Peyer's patch (tissue), 4 donors: Measurements from ENCODE around the gene GIGYF2. TPM values are rescaled to one million over a fixed set of nuclear protein-coding genes. Genes with fewer than 3 reads are reported as not detected.

Experiments
- DNase-seq, 3 donors: peaks; one replicate each; pipeline ENCODE4 v3.0.0-alpha.2; 2017 to 2019
- H3K27ac ChIP-seq, 4 donors: fragments of 200-600 bp; sonication (generic); one replicate each; pipeline ENCODE4 v1.5.1; 2016 to 2019
- H3K27me3 ChIP-seq, 2 donors: fragments of 200-600 bp; sonication (generic); one replicate each; pipeline ENCODE4 v1.5.1; 2019
- H3K36me3 ChIP-seq, 3 donors: fragments of 200-600 bp; sonication (generic); one replicate each; pipeline ENCODE4 v1.5.1; 2016 to 2019
- H3K4me1 ChIP-seq, 4 donors: fragments of 200-600 bp; sonication (generic); one replicate each; pipeline ENCODE4 v1.5.1; 2016 to 2019
- H3K4me3 ChIP-seq, 4 donors: fragments of 200-600 bp; sonication (generic); 1 replicate in 3 of 4; 2 replicates in 1 of 4; pipeline ENCODE4 v1.5.1; 2016 to 2019; ENCODE audit warnings: mild to moderate bottlenecking in 1 of 4
- H3K9me3 ChIP-seq, 4 donors: fragments of 200-600 bp; sonication (generic); one replicate each; pipeline ENCODE4 v1.5.1; 2016 to 2019; ENCODE audit warnings: mild to moderate bottlenecking in 1 of 4
- CTCF ChIP-seq, 6 experiments: fragments of 450-650 bp in 4 of 6; fragments of 200-600 bp in 2 of 6; sonication (generic) in 1 of 6; IDR thresholded peaks; one replicate each; pipeline ENCODE4 v1.5.1; 2017 to 2019; ENCODE audit warnings: antibody characterized with exemption in 6 of 6, mild to moderate bottlenecking in 3 of 6, moderate library complexity in 1 of 6
- POLR2A ChIP-seq, 2 donors: fragments of 450-650 bp; IDR thresholded peaks; one replicate each; pipeline ENCODE4 v1.5.1; 2017; ENCODE audit warnings: antibody characterized with exemption in 2 of 2, mild to moderate bottlenecking in 2 of 2, moderate library complexity in 2 of 2
- total RNA-seq, 4 donors: library from RNA; depleted of rRNA; stranded (reverse); fragments of >200 nt; gene quantifications; one replicate each; pipeline ENCODE4 v1.1.0, GENCODE V29; 2016

GIGYF2 gene
- total RNA-seq, 4 donors from 2014 or later, result 82.5 to 126 (median 90.1) TPM

GRCh38 chr2:232776435-232776834 lies 79.3 kb downstream of the GIGYF2 start, which contains the start of gene KCNJ13:
Gene KCNJ13 (minus strand): TSS chr2:232776565. CDS start chr2:232771362, 5,203 bp downstream.
- Histone ChIP-seq H3K9me3 (no peaks in the 10 kb centered on the region), H3K27me3 (no peaks in the 10 kb centered on the region), H3K4me3 (peak within 1 kb of the TSS in 3 of 4 donors; percentile 7 to 48 (median 34)), H3K27ac (peak within 1 kb of the TSS in 2 of 4 donors; percentile 13 to 42), H3K36me3 (peaks cover 0 to under 1% (median 0%) of the 10 kb centered on the region in 3 donors), H3K4me1 (peaks cover 0 to 29% (median 0%) of the 10 kb centered on the region in 4 donors)
- TF ChIP-seq POLR2A (IDR thresholded peaks at IDR 0.05) (peak; percentile 27 to 53), CTCF (IDR thresholded peaks at IDR 0.05) (peak in 2 of 6 experiments; percentile 4 to 15)
- DNase-seq, result no peak

GRCh38 chr2:232777276-232777675 lies 80.1 kb downstream of the GIGYF2 start:
- Histone ChIP-seq H3K27ac (peak overlapping the region in 1 of 4 donors; percentile 22), H3K4me3 (peak overlapping the region in 1 of 4 donors; percentile 34), H3K36me3 (no peaks in the 10 kb centered on the region), H3K9me3 (no peaks in the 10 kb centered on the region), H3K4me1 (peaks cover 0 to 25% (median 0%) of the 10 kb centered on the region in 4 donors), H3K27me3 (no peaks in the 10 kb centered on the region)
- no peak for DNase-seq
- TF ChIP-seq POLR2A (IDR thresholded peaks at IDR 0.05) (no peak), CTCF (IDR thresholded peaks at IDR 0.05) (no peak)

- no peaks in the 10 kb centered on the region for H3K36me3 ChIP-seq
- H3K9me3 ChIP-seq, result no peaks in the 10 kb centered on the region
- H3K4me1 ChIP-seq, result peaks cover 0 to 22% (median 0%) of the 10 kb centered on the region in 4 donors
- no peak for DNase-seq
- H3K27me3 ChIP-seq, result no peaks in the 10 kb centered on the region
- no peak overlapping the region for H3K4me3 ChIP-seq
- no peak for TF ChIP-seq CTCF (IDR thresholded peaks at IDR 0.05)
- no peak for TF ChIP-seq POLR2A (IDR thresholded peaks at IDR 0.05)
- H3K27ac ChIP-seq, result peak overlapping the region in 1 of 4 donors; percentile 44
These were observed 82.3 kb downstream of the GIGYF2 start for GRCh38 chr2:232779465-232779864.

GRCh38 chr2:232779934-232780333 lies 82.8 kb downstream of the GIGYF2 start:
- Histone ChIP-seq H3K36me3 (no peaks in the 10 kb centered on the region), H3K9me3 (no peaks in the 10 kb centered on the region), H3K27ac (no peak overlapping the region), H3K27me3 (no peaks in the 10 kb centered on the region), H3K4me3 (no peak overlapping the region), H3K4me1 (peaks cover 0 to 22% (median 0%) of the 10 kb centered on the region in 4 donors)
- no peak for DNase-seq
- TF ChIP-seq POLR2A (IDR thresholded peaks at IDR 0.05) (no peak), CTCF (IDR thresholded peaks at IDR 0.05) (no peak)

- Histone ChIP-seq H3K9me3 (no peaks in the 10 kb centered on the region), H3K4me1 (peaks cover 0 to 22% (median 0%) of the 10 kb centered on the region in 4 donors), H3K27ac (peak overlapping the region in 1 of 4 donors; percentile 55), H3K36me3 (no peaks in the 10 kb centered on the region), H3K27me3 (no peaks in the 10 kb centered on the region), H3K4me3 (no peak overlapping the region)
- no peak for TF ChIP-seq CTCF (IDR thresholded peaks at IDR 0.05)
- peak in 1 of 3 donors; percentile 67 for DNase-seq
These were observed 84.6 kb downstream of the GIGYF2 start for GRCh38 chr2:232781765-232782164.
